T47D (cell line): ENCODE data around the gene PHYKPL.

Experiments used
- DNase-seq, 2 experiments: peaks; one replicate each; pipeline versions ENCODE4 v3.0.0 to v3.0.0-alpha.2; 2011 to 2012; ENCODE audit warnings: low read depth in 1 of 2, low spot score in 1 of 2
- JUND ChIP-seq: IDR thresholded peaks from 2 replicates; pipeline ENCODE4 v1.6.1; 2012; ENCODE audit warnings: low read depth
- in situ Hi-C: cut with HindIII; loops from 2 replicates; pipeline ENCODE4 v1.10.0; 2016; ENCODE audit warnings: low sequenced_read_pairs, low pct_unique_long_range_greater_than_20kb

PHYKPL gene

DNA sequence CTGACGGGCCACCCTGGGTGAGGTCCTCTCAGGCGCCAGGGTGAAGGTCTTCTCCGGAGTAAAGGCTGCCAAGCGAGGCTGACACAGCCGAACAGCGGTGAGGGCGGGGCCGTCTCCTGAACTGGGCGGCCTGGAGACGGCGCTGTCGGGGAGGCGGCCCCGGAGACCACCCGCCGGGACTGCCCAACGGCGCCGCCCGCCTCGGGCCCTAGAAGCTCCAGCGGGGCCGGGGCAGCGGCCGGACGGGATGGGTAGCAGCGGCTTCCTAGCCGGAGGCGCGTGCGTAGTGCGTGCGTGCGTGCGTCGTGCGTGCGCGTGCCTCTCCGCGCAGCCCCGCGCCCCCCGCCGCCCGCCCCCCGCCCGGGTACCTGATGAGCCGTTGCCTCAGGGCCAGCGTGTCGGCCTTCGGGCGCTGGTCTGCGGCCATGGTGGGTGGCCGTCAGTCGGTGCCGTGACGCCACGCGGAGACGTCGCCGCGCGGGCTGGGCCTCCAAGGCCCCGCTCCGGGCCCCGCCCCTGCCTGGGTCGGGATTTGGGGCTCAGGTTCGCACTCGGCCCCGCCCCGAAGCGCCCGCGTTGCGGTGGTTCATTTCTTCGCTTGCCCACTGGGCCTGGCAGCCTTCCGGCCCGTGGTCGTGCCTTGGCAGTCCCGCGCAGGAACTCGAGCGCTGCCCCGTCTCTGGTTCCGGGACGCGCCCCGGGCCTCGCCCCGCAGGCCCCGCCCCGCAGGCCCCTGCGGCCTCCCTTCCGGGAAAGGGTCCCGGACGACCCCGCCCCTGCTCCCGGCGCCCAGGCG is at the start of gene PHYKPL:
PHYKPL (minus strand) TSS at position 679 of the 796 bp plus-strand sequence; CDS start at position 427, 252 bp downstream.
- no peak for TF ChIP-seq JUND
- DNase-seq = peak; percentile 70 to 84
- in situ Hi-C loops = no loop called here

DNA sequence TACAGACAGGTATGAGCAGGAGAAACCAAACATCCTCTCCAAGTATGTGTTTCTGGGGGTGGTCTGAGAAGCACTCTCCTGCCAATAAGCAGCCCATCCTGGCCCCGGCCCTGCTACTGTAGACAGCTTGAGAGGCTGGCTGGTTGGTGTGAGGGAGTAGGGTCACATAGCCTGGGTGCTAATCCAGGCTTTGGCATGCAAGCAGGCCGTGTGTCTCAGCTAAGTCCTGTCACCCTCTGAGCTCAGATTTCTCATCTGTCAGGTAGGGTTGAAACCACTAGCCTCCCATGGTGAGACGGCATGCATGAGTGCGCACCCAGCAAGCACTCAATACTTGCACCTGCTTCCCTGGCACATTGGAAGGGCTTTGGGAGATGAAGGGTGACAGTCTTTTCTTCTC is 49.8 kb upstream of the PHYKPL start:
- no peak for DNase-seq
- in situ Hi-C loops = no loop called here
- TF ChIP-seq JUND = no peak

DNA sequence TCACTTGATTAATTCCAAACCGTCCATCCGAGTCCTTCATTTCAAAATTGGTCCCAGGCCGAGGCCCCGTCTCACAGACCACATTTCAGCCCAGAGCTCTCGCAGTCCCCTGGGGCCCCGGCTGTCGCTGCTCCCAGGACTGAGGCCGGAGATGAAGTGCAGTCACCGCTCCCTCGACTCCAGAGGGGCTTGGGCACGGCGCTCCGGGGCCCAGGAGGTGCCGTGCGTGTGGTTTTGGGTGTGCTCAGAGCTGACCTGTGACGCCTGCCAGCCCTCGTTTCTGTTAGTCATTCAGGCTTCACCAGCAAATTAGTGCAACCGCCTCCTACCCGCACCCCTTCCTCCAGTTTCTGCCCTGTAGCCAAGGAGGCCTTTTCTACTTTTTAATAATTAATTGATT is 48.7 kb upstream of the PHYKPL start:
- no peak for TF ChIP-seq JUND
- DNase-seq = no peak
- in situ Hi-C loops = no loop called here

GRCh38 chr5:178280631-178281030 is 48.0 kb upstream of the PHYKPL start:
- no peak for TF ChIP-seq JUND
- in situ Hi-C loops = no loop called here
- DNase-seq = no peak

- in situ Hi-C loops = no loop called here
- peak; percentile 80 to 86 for DNase-seq
- no peak for TF ChIP-seq JUND
Measured at GRCh38 chr5:178279723-178280438, 47.3 kb upstream of the PHYKPL start.

DNA sequence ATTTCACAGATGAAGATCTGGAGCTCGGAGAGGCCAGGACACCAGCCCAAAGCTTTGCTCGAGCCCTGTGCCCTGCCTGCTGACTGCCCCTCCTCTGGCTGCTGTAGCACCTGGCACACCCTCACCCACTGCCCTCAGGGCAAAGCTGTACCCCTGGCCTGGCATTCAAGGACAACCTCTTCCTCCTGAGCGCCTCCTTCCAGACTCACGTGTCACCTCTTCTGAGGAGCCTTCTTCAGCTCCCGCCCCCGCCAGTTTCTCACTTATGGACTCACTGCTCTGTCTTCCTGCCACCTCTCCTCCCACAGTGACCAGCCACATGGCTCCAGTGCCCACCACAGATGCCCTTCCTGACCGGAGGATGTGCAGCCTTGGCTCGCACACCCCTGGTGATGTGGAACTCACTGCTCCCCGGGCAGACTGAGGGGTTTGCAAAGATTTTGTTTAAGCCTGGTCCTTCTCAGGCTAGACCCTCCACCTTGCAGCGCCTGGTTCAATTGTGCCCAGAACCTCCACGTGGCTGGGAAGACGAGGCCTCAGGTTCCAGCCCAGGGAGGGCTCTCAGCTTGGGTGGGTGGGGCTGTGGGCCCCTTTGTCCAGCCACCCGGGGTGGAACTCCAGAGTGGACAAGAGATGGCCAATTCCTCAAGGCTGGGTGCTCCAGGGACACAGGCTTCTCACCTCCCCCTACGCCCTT is 46.6 kb upstream of the PHYKPL start:
- TF ChIP-seq JUND = no peak
- DNase-seq = no peak
- in situ Hi-C loops = no loop called here

- no peak for DNase-seq
- in situ Hi-C loops = no loop called here
- TF ChIP-seq JUND = no peak
Measured at GRCh38 chr5:178278358-178279023, 45.9 kb upstream of the PHYKPL start.

DNA sequence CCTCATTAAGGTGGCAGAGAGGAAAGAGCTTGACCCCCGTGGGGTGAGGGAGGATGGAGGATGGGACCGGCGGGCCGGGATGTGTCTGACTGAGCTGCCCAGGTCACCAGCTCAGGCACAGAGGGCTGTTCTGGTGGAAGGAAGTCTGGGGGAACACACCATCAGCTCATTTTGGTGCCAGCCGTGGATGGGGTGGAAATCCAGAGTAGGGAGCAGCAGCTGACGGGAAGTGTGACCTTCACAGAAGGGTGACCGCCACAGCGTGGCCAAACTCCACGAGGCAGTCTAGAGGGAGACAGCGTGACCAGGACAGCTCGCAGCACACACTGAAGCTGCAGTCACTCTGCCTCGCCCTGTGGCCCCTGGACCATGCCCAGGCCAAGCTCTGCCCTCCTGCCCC is 45.3 kb upstream of the PHYKPL start:
- TF ChIP-seq JUND = no peak
- DNase-seq = no peak
- in situ Hi-C loops = no loop called here

- DNase-seq = no peak
- in situ Hi-C loops = no loop called here
- TF ChIP-seq JUND = no peak
Measured at GRCh38 chr5:178277346-178277745, 44.7 kb upstream of the PHYKPL start.

GRCh38 chr5:178274781-178275537 is 42.4 kb upstream of the PHYKPL start:
- in situ Hi-C loops = no loop called here
- no peak for DNase-seq
- TF ChIP-seq JUND = no peak

DNA sequence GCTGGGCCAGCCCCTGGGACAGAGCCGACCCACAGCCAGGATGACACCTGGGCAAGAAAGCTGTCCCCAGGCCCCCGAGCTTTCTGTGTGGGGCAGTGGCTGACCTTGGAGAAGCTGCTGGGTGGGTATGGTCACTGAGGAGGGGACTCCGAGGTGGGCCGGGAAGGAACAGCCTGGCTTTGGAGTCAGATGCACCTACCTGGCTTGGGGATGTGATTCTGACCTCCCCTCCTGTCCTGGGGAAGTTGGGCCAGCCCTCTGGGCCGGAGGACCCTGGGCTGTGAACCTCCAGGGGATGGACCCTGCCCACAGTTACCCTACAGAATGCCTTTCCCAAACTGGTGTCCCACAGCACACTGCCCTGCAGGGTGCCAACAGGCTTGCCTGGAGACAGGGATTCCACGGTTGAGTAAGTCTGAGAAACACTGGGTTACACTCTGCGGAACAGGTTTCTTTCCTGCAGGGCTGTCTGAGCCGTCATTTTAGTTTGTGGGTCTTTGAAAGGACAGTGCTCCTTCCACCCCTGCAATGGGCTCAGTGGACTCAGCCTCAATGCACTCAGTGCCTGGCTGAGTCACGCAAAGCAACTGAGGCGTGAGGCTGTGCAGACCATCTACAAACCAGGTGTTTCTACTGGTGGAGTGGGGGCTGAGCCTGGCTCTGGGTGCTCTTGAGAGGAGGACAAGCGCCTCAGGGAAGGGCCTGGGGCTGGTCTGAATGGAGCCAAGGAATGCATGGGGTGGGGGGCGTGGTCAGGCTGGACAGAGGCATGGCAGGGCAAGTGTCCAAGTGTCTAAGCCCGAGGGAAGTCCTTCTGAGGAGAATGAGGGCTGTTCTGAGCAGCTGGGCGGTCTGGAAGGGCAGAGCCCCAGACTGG is 41.3 kb upstream of the PHYKPL start:
- in situ Hi-C loops = no loop called here
- TF ChIP-seq JUND = no peak
- peak in 1 of 2 experiments; percentile 44 for DNase-seq
